ENCODE results near the gene MRPS18B.
"Not testable (repeated sequence)": the region's sequence is repeated elsewhere in the genome, so short reads cannot be mapped to it uniquely, and the experiment has no call there.

The MRPS18B gene

DNA sequence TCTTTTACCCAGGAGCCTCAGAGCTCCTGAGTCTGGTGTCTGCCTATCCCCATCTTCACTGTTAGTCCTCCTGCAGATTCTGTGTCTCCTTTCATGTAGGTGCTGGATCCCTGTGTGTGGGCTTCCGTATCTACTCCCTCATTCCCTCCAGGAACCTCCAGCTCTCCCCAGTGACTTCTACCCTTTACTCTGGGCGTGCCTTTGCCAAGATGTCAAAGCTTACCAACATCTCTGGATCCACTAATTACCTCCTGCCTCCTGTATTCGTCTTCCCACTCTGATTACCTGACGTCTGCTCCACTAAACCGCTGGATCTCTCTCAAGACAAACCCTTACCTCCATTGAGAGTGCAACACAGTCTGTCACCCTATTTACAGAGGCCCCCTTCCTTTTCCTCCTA, 27.1 kb downstream of the MRPS18B start:
- no peak for DNase-seq

DNA sequence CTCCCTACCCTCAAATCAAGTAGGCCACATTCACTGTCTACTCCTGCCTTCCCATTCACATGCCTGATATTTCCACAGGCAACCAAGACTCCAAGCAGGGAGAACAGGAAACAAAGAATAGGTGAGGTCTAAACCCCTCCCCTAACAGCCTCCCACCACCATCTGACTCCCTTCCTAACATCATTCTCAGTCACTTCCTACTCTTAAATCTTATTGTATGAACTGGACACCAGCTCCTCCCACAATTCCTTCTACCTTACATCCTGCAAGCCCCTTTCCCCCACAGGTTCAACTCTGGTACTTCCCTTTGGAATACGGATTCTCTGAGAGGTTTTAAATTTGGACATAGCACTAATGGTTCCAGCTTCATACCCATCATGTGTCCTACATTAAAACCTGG, 28.3 kb downstream of the MRPS18B start:
- no peak for DNase-seq

DNA sequence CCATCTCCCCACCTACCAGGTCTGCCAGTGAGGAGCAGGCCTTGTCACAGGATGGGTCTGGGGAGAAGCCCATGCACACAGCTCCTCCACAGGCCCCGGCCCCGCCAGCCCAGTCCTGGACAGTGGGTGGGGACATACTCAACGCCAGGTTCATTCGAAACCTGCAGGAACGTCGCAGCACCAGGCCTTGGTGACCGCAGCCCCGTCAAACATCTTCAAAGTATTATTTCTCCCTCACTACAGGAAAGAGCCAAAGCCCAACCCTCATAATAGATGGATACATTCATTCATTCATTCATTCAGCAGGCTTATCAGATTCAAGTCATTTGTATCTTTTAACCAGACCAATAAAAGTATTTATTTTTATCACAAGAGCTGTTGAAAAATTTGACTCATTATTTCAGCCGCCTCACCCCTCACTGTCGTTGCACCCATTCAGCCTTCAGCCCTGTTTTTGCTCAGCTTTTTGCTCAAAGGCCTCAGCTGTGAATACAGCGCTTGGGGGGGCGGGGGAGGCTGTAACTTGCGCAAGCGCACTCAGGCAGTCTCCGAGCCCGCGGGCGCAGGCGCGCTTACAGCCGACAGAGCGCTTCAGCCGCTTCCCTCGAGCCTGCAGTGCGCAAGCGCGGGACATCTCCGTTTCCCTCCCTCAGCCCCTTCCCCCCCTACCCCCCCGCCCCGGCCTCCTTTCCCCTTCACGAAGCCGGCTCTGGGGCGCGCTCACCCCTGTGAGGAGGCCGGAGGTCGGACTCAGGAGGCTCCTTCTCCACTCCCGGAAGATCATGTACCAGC, 29.0 kb downstream of the MRPS18B start, which contains the start of gene C6orf136:
Gene C6orf136 (plus strand): TSS at position 684 of the 792 bp plus-strand sequence. CDS start 99 bp downstream, at position 783.
- DNase-seq, result peak; percentile 93 to 97

DNA sequence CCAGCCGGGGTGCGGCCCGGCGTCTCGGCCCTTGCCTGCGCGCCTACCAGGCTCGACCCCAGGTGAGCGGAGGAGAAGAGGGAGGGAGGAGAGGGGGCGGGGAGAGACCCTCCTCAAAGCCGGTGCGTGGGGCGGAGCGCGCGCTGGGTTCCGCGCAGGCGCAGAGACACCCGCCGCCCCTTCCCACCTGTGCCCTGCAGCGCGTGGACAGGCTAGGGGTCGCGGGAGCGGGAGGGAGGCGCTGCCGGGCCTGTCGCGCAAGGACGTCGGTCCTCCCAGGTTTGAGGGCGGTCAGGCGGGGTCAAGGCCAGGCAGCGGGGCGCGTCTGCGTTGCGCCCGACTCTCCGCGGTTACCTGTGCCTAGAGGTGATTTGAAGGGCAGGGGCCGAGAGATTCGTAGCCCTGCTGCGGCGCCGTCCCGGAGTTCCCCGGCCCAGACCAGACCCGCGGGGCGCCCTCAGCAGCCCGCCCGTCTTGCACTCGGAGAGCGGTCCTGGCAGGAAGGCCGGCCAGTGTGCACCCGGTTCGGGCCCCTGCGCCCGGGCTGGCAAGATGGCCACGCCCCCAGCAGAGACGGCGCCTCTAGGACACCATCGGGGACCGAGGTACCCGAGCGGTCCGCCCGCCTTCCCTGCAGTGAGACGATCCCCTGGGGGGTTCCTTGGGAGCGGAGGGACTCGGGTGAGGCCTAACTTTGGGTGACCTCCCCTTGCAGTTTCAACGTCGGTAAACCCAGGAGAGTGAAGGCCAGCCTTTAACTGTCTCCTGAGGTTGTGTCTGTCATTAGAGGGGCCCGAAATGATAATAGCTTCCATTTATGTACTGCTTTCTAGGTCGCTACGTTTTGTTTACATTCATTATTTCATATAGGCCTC, 29.8 kb downstream of the MRPS18B start:
- peak; percentile 77 to 78 for DNase-seq

DNA sequence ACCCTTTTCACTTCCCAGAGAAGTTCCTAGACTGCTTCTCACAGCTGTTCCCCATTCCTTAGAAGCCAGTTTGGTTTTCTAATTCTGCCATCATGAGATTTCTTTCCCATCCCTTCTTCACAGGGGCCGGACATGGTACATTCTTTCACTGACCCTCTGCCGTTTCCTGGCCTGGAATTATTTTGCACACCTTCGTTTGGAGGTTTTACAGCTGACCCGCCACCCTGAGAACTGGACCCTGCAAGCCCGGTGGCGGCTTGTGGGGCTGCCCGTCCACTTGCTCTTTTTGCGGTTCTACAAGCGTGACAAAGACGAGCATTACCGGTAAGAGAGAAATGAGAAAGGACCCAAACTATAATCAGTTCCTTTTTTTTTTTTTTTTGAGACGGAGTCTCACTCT, 33.5 kb downstream of the MRPS18B start:
- DNase-seq, result no peak

DNA sequence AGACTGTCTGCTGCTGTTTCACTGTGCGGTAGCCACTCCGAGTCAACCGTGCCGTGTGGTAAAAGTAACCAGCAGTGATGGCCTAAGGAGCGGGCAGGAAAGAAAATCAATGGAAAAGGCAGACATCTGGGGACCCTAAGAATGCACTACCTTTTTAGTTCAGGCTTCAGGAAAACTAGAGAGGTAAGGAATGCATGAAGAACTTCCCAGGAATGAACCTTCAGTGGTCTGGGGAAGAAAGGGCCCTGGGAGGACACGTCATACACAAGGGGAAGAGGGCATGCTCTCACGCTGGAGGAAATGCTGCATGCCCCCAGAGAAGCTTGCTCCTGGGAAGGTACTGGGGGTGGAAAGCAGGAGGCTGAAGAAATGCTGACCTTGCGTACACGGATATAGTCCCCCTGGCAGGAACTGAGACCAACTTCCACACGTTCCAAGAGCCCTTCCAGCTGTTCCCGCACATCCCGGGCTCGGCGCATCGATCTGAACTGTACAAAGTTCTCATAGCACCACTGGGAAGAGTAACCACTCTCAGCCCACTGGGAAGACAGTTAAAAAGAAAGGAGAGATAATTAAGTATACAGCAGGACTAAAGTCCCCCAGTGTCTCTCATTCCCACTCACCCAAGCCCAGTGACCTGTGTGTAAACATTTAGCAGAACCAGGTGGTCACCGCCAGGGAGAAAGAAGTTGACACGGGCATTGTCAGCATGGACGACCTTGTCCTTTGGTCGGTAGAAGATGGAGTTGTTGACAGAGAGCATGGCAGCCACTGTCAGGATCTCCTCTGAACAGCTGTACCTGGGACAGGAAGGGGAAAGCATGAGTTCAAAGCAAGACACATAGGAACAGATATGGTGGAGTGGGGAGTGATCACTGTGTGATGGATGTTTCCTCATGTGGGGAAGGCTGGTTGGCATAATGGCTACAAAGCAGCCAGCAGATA, 37.4 kb downstream of the MRPS18B start:
- DNase-seq, result no peak

DNA sequence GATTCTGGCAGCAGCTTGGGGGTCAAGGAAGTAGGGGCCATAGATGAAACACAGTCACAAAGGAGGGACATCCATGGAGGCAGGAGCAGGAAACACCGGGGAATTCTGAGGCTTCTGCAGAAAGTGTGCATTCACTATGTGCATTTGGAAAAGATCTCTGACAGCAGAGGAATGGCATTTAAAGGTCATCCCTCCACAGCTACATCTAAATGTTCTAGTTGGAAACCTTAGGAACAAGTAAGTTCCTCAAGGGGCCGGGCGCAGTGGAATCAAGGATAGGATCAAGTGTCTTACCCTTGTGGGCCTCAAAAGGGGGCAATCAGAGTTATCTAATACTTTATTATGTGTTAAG, 38.1 kb downstream of the MRPS18B start:
- DNase-seq, result no peak

DNA sequence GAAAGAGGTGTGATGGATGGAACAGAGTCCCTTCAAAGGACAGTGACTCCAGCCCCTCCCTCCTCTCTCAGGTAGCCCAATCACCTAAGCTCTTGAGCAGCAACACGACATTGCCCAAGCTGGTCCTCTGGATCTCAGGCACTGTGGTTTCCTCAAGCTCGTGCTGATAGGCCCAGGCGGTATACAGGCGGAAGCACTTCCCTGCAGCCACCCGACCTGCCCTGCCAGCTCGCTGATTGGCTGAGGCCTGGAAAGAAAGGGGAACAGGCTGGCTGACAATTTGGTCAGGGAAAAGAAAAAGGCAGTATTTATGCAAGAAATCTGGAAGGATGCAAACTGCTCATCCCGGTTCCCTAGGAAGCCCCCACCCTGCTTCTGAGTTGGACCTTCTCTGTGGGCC, 38.9 kb downstream of the MRPS18B start:
- DNase-seq, result no peak

DNA sequence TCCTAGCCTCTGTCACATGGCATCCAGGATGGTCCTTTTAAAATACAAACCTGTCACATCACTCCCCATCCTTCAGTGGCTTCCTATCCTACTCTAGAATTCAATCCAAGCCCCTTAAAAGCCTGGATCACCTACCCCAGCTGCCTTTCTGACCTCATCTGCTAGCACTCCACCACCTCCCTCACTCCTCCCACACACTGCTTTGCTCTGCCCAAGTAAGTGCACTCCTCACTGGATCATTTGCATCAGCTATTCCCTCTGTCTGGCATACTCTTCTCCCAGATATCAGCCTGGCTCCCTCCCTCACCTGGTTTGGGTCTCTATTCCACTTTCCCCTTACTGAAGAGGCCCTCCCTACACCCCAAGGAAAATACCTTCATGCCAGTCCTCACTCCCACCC, 39.8 kb downstream of the MRPS18B start:
- DNase-seq, result no peak

DNA sequence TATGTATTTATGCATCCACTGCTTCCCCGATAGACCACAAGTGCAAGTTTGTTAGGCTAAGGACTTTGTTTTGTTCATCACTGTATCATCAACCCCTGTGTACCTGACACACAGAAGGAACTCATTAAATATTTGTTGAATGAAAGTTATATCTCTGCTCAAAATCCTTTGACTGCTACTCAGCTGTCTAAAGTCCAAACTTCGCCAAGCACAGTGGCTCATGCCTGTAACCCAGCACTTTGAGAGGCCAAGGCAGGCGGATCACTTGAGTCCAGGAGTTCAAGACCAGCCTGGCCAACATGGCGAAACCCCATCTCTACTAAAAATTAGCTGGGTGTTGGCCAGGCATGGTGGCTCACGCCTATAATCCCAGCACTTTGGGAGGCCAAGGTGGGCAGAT, 40.3 kb downstream of the MRPS18B start:
- DNase-seq, result not testable (repeated sequence)

DNA sequence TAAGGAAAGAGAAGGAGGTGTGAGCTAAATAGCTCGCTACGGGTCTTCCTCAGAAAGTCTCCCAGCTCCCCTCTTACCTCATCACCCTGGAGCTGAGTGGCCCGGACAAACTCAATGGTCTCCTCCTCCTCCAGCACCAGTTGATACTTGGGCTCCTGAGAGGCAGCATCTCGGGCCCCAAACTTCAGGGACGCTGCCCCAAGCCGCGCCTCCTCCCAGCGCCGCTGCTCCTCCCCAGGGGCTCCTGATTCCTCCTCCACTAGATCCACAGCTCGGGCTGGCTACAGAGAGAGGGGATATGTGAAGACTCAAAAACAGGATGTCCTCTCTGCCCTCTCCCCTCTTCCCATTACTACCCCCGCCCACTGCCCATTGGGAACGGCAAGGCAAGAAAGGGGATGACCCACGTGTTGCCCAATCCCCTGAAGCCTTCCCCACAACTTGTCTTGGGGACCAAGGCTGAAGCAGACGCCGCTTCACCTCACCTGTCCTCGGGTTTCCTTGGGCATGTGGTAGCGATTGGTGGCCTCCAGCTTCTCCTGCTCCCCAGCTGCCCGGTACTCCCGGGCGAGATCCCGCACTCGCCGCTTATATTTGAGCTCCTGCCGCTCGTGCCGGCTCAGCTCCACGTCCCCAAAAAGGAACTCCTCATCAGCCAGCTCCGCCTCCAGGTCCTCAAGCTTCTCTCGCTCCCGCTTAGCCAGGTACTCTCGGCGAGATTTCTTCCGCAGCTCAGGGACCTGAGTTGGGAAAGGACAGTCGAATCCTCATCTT, 47.5 kb downstream of the MRPS18B start:
- DNase-seq, result no peak

DNA sequence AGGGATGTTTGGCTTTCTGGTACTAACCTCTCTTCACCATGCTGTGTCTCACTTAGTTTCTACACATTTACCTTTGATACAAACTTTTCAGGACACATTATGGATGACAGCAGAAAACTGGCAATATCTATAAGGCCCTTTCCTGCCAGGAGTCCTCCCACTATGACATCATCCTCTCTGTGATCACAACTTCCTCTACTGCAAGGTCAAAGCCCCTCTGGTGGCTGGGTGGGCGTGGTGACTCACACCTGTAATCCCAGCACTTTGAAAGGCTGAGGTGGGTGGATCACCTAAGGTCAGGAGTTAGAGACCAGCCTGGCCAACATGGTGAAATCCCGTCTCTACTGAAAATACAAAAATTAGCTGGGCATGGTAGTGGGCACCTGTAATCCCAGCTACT, 48.7 kb downstream of the MRPS18B start:
- DNase-seq, result not testable (repeated sequence)

DNA sequence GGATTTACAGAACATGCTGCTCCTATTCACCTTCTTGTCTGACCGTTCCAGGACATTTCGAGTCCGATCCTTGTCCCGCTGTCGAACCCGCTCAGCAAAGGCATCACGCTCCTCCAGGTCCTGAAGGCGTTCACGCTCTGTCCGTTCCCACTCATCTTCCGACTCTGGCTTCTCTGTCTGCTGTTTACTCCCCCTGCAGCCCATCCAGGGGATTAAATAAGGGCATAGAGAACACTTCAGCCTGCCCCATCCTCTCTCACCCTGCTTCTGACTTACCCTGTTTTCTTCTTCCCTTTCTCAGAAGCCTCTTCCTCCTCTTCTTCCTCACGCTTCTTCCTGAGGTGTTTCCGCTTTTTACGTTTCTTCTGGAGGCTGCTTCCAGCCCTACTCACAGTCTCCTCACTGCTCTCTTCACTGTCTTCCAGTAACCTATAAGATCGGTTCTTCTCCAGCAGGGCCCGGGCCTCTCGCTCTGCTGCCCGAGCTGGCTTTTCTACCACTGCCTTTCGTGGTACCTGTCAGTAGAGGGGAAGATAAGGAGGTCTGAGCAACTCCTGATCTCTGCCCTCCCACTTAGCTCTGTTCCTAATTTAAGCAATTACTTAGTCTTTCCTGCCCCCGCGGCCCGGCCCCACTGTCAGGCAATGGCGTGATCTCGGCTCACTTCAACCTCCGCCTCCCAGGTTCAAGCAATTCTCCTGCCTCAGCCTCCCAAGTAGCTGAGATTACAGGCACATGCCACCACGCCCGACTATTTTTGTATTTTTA, 53.3 kb downstream of the MRPS18B start:
- DNase-seq, result no peak

DNA sequence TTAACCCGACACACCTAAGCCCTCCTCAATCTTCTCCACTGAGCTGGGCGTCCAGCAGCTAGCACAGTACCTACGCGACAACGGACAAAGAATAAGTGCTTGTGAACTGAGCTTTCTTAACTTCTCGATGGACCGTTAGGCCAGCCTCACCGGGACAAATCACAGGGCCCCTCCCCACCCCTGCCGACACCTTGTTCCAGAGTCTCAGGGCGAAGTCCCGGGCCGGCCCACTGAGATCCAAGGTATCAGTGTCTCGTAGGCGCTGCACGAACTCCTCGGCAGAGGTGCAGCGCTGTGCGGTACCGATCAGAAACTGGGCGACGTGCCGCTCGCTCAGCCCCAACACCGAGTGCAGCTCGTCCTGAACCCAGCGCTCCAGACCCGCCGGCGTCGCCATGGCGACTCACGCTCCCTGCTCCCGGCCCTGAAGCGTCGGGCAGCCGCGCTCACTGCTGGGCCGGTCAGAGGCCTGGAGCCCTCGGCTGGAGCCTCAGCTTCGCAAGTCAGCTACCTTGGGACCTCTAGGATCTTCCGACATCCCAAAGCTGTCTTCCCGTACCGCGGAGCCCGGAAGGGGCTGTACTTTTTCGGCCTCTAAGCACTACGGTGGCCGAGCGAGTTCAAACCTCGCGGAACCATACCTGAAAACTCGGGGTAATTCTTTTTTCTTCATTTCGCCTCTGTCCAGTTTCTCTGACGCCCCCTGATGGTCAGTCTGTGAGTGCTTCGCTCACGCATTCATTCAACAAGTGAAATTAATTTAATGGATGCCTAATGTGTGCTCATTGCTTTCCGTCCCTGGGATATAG, 55.0 kb downstream of the MRPS18B start, which contains the start of gene DHX16:
Gene DHX16 (minus strand): TSS at position 562 of the 809 bp plus-strand sequence. CDS start 165 bp downstream, at position 397.
- DNase-seq, result peak; percentile 98 to 99
